ENCODE measurements around the gene KIF26A.

The KIF26A gene

GRCh38 chr14:104175811-104176210 is 37.4 kb downstream of the KIF26A start:
- H3K36me3 Mint-ChIP-seq (ENCODE audit: low read depth): no peaks in the 10 kb centered on the region

GRCh38 chr14:104176611-104177010 is 38.2 kb downstream of the KIF26A start:
- Mint-ChIP-seq H3K4me3 (no peak overlapping the region), H3K27me3 (no peaks in the 10 kb centered on the region), H3K36me3 (ENCODE audit: low read depth) (no peaks in the 10 kb centered on the region), H3K9me3 (no peaks in the 10 kb centered on the region), H3K4me1 (ENCODE audit: low read depth) (no peaks in the 10 kb centered on the region), H3K27ac (no peak overlapping the region)

More at GRCh38 chr14:104175811-104176210, 37.4 kb downstream of the KIF26A start:
- no peaks in the 10 kb centered on the region for H3K9me3 Mint-ChIP-seq
- H3K27me3 Mint-ChIP-seq: no peaks in the 10 kb centered on the region
- no peak overlapping the region for H3K27ac Mint-ChIP-seq
- H3K4me3 Mint-ChIP-seq: no peak overlapping the region
- H3K4me1 Mint-ChIP-seq (ENCODE audit: low read depth): no peaks in the 10 kb centered on the region

DNA sequence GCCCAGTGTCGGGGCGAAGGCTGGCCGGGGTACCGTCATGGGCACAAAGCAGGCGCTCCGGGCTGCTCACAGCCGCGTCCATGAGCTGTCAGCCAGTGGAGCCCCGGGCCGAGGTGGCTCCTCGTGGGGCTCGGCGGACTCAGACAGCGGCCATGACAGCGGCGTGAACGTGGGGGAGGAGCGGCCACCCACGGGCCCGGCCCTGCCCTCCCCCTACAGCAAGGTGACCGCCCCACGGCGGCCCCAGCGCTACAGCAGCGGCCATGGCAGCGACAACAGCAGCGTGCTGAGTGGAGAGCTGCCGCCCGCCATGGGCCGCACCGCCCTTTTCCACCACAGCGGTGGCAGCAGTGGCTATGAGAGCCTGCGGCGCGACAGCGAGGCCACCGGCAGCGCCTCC is 39.0 kb downstream of the KIF26A start:
- no peaks in the 10 kb centered on the region for H3K9me3 Mint-ChIP-seq
- H3K27ac Mint-ChIP-seq: no peak overlapping the region
- H3K4me1 Mint-ChIP-seq (ENCODE audit: low read depth): no peaks in the 10 kb centered on the region
- H3K27me3 Mint-ChIP-seq: no peaks in the 10 kb centered on the region
- no peaks in the 10 kb centered on the region for H3K36me3 Mint-ChIP-seq (ENCODE audit: low read depth)
- H3K4me3 Mint-ChIP-seq: no peak overlapping the region

DNA sequence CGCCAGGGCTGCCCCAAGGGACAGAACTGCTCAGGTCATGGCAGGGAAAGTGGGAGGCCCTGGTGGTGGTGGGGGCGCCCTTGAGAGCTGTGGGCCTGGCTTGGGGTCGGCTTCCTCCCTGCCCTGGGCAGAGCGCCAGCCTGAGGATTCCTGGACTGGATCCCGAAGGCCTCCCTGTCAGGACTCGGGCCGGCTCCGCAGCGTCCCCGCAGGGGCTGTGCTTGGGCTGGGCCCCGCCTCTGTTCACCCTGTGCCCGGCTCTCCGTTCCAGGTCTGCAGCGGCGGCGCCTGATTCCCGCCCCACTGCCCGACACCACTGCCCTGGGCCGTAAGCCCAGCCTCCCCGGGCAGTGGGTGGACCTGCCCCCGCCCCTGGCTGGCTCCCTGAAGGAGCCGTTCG is 39.9 kb downstream of the KIF26A start:
- Mint-ChIP-seq H3K36me3 (ENCODE audit: low read depth) (no peaks in the 10 kb centered on the region), H3K4me1 (ENCODE audit: low read depth) (no peaks in the 10 kb centered on the region), H3K4me3 (no peak overlapping the region), H3K27ac (no peak overlapping the region), H3K9me3 (no peaks in the 10 kb centered on the region), H3K27me3 (no peaks in the 10 kb centered on the region)

GRCh38 chr14:104179126-104179525 is 40.7 kb downstream of the KIF26A start:
- Mint-ChIP-seq H3K27ac (no peak overlapping the region), H3K36me3 (ENCODE audit: low read depth) (no peaks in the 10 kb centered on the region), H3K27me3 (no peaks in the 10 kb centered on the region), H3K4me3 (no peak overlapping the region), H3K9me3 (no peaks in the 10 kb centered on the region), H3K4me1 (ENCODE audit: low read depth) (no peaks in the 10 kb centered on the region)

DNA sequence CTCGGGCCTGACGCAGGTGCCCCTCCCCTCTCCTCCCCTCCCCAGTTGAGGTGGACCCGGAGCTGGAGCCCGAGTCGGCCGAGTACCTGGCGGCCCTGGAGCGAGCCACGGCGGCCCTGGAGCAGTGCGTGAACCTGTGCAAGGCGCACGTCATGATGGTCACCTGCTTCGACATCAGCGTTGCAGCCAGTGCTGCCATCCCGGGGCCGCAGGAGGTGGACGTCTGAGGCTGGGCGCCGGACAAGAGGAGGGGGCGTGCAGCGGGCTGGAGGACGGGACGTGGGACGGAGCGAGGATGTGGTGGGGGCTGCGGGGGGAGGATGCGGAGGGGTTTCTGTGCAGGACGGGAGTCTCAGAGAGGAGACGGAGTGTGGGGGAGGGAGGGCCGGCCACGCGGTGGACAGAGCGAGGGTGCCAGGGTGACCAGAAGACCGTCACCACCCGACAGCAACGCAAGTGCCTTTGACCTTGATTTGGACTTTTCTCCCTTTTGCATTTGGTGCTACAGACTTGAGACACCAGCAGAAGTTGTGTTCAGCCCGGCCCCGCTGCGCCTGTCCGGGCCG is 41.3 kb downstream of the KIF26A start:
- H3K4me3 Mint-ChIP-seq: no peak overlapping the region
- no peak overlapping the region for H3K27ac Mint-ChIP-seq
- no peaks in the 10 kb centered on the region for H3K27me3 Mint-ChIP-seq
- H3K9me3 Mint-ChIP-seq: no peaks in the 10 kb centered on the region
- no peaks in the 10 kb centered on the region for H3K36me3 Mint-ChIP-seq (ENCODE audit: low read depth)
- no peaks in the 10 kb centered on the region for H3K4me1 Mint-ChIP-seq (ENCODE audit: low read depth)

DNA sequence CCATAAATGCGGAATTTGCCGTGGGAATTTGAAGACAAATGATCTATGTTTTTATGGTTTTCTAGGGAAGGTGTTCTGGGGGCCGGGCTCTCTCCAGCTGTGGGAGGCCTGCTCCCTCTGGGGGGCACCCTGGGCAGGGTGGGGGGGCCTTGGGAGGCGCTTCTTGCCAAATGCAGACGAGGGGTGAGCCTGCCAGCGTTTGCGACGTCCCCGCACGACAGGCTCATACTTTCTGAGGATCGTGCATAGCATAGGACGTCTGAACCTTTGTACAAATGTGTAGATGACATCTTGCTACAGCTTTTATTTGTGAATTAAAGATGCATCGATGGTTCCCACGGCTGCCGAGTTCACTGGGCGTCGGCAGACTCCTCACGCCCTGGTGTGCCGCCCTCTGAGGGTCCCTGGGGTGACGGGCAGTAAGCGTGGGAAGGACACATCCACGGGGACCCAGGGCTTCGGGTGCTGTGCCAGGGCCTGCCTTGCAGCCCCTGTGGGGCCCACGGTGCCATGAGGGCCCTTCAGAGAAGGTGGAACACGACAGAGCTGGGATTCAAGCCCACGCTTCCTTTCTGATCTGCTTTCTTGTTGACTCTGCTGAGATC is 42.3 kb downstream of the KIF26A start:
- no peaks in the 10 kb centered on the region for H3K4me1 Mint-ChIP-seq (ENCODE audit: low read depth)
- H3K4me3 Mint-ChIP-seq: no peak overlapping the region
- no peaks in the 10 kb centered on the region for H3K27me3 Mint-ChIP-seq
- H3K9me3 Mint-ChIP-seq: no peaks in the 10 kb centered on the region
- H3K27ac Mint-ChIP-seq: no peak overlapping the region
- H3K36me3 Mint-ChIP-seq (ENCODE audit: low read depth): no peaks in the 10 kb centered on the region

DNA sequence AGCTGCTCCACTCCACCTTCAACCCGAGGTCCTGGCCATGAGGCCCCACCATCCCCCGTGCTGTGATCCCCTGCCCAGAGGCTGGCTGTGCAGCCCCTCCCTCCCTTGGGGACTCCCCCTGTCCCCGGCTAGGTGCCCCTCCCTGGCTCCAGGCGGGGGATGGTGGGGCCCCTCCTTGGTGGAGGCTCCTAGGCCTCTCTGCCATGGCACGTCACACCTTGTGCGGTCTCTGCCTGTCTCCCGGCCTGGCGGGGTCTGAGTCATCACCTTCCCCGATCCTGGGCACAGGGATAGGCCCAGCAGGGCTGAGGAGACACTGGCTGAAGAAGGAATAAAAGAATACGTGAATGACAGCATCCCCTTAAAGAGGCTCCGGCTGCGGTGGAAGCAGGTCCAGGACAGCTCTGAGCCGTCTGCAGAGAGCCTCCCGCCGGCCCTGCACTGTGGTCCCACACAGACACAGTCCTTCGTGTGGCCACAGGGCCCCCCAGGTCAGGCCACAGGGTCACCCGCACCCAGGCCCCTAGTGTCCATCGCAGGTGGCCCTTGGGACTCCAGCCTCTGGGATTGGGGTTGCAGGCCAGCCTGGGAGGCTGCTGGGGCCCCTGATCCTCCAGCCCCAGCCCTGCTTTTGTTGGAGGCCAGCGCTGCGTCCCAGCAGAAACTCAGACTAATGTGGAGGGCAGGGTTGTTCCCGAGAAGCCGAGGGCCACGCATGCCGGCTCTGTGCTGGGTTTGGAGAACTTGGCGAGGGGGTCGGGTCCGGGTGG is 43.6 kb downstream of the KIF26A start:
- no peak overlapping the region for H3K4me3 Mint-ChIP-seq
- H3K27me3 Mint-ChIP-seq: no peaks in the 10 kb centered on the region
- no peak overlapping the region for H3K27ac Mint-ChIP-seq
- H3K9me3 Mint-ChIP-seq: no peaks in the 10 kb centered on the region
- H3K4me1 Mint-ChIP-seq (ENCODE audit: low read depth): no peaks in the 10 kb centered on the region
- no peaks in the 10 kb centered on the region for H3K36me3 Mint-ChIP-seq (ENCODE audit: low read depth)

- no peaks in the 10 kb centered on the region for H3K4me1 Mint-ChIP-seq (ENCODE audit: low read depth)
- H3K9me3 Mint-ChIP-seq: no peaks in the 10 kb centered on the region
- H3K27me3 Mint-ChIP-seq: no peaks in the 10 kb centered on the region
- H3K36me3 Mint-ChIP-seq (ENCODE audit: low read depth): no peaks in the 10 kb centered on the region
- H3K27ac Mint-ChIP-seq: no peak overlapping the region
- no peak overlapping the region for H3K4me3 Mint-ChIP-seq
Measured at GRCh38 chr14:104182857-104183425, 44.6 kb downstream of the KIF26A start.

- H3K4me3 Mint-ChIP-seq: no peak overlapping the region
- no peaks in the 10 kb centered on the region for H3K27me3 Mint-ChIP-seq
- no peaks in the 10 kb centered on the region for H3K4me1 Mint-ChIP-seq (ENCODE audit: low read depth)
- H3K27ac Mint-ChIP-seq: no peak overlapping the region
- H3K36me3 Mint-ChIP-seq (ENCODE audit: low read depth): no peaks in the 10 kb centered on the region
- H3K9me3 Mint-ChIP-seq: no peaks in the 10 kb centered on the region
Measured at GRCh38 chr14:104183796-104184195, 45.4 kb downstream of the KIF26A start.

DNA sequence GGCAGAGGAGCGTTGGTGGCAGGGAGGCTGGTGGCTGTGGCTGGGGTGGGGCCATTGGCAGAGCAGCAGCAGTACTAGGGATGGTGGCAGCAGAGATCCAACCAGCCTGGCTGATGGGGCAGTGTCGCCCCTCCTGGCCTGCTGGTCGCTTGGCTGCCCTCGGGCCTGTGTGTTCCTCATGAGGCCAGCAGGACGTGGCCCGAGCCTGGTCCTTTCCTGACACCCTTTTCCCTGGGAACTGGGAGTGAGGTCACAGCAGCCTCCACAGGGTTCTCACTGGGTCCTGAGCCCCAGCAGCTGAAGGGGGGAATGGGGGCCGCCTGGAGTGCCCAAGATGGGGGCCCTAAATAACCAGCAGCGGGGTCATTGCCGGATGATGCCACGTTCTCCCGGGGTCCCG is 46.1 kb downstream of the KIF26A start:
- H3K36me3 Mint-ChIP-seq (ENCODE audit: low read depth): no peaks in the 10 kb centered on the region

DNA sequence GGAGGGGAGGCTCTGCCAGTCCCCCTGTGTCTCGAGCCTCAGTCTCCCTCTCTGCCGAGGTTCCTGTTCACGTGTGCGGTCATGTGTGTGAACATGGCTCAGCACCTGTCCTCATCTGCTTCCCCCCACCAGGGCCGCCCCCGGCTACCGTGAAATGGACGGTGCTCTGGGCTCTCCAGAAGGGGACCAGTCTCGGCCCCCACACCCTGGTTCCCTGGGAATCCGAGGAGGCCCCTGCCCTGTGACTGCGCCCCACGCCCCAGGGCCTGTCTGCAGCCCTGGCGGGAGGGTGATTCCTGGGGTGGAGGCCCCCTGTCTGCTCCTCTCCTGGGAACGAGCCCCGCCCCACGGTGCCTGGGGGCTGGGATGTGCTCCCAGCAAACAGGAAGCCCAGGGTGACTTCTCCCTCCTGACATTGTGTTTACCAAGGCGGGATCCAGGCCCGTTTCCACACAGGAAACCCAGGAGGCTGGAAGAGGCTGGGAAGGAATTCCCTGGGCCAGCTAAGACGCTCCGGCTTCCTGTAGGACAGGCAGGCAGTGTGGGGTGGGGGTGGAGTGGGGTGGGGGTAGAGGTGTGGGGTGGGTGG is 46.6 kb downstream of the KIF26A start:
- no peaks in the 10 kb centered on the region for H3K36me3 Mint-ChIP-seq (ENCODE audit: low read depth)
- H3K4me3 Mint-ChIP-seq: no peak overlapping the region
- no peaks in the 10 kb centered on the region for H3K27me3 Mint-ChIP-seq
- H3K4me1 Mint-ChIP-seq (ENCODE audit: low read depth): no peaks in the 10 kb centered on the region
- H3K27ac Mint-ChIP-seq: no peak overlapping the region
- H3K9me3 Mint-ChIP-seq: no peaks in the 10 kb centered on the region

More for the DNA sequence above, 46.1 kb downstream of the KIF26A start:
- H3K27ac Mint-ChIP-seq: no peak overlapping the region
- H3K4me1 Mint-ChIP-seq (ENCODE audit: low read depth): no peaks in the 10 kb centered on the region
- no peak overlapping the region for H3K4me3 Mint-ChIP-seq
- H3K9me3 Mint-ChIP-seq: no peaks in the 10 kb centered on the region
- no peaks in the 10 kb centered on the region for H3K27me3 Mint-ChIP-seq

DNA sequence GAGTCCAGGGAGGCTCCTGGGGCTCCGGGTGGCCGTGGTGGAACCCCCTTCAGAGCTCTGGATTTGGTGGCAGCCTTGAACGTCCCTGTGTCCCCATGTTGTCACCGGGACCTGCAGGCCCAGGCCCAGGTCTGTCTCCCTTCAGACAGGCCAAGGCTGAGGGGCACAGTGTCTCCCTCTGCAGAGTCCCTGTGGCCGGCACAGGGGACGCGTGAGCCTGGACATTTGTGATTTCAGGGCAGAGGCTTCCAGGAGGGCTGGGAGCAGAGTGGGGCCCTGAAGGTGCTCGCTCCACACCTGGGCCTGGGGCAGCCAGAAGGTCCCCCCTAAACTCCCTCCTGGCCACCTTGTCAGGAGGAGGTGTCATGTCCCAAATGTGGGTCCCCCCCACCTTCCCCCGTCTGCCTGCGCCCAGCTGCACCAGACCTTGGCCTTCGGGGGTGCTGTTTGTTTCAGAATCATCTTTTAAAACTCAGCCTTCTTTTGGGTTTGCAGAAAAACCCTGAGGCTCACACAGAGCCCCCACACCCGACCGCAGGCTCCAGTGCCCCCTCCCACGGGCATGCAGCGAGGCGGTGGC is 47.6 kb downstream of the KIF26A start:
- Mint-ChIP-seq H3K4me3 (no peak overlapping the region), H3K9me3 (no peaks in the 10 kb centered on the region), H3K27me3 (no peaks in the 10 kb centered on the region), H3K4me1 (ENCODE audit: low read depth) (no peaks in the 10 kb centered on the region), H3K36me3 (ENCODE audit: low read depth) (no peaks in the 10 kb centered on the region), H3K27ac (no peak overlapping the region)

GRCh38 chr14:104186575-104186974 is 48.2 kb downstream of the KIF26A start:
- no peaks in the 10 kb centered on the region for H3K4me1 Mint-ChIP-seq (ENCODE audit: low read depth)
- H3K4me3 Mint-ChIP-seq: no peak overlapping the region
- no peak overlapping the region for H3K27ac Mint-ChIP-seq
- no peaks in the 10 kb centered on the region for H3K36me3 Mint-ChIP-seq (ENCODE audit: low read depth)
- no peaks in the 10 kb centered on the region for H3K27me3 Mint-ChIP-seq
- no peaks in the 10 kb centered on the region for H3K9me3 Mint-ChIP-seq

All from stimulated activated naive CD8-positive, alpha-beta T cell treated with anti-CD3 and anti-CD28 coated beads, Interleukin-15, Interleukin-2, amounts not matched to agents 100 ng/mL and 50 ng/mL, for 24 hours (primary cell).